Liver (tissue), 9 donors: ENCODE data around the gene DISC1. TPM values are rescaled to one million over a fixed set of nuclear protein-coding genes. Genes with fewer than 3 reads are reported as not detected.

Experiments
- DNase-seq: peaks from one replicate; pipeline ENCODE4 v3.0.0-alpha.2; 2017; ENCODE audit warnings: low spot score
- H3K27ac ChIP-seq, 2 donors: one replicate each; pipeline ENCODE4 v1.7.0; 2013; ENCODE audit warnings: inconsistent platforms in 2 of 2, low read length in 2 of 2, control low read depth in 1 of 2, low read depth in 1 of 2, mild to moderate bottlenecking in 1 of 2
- H3K27me3 ChIP-seq, 4 donors: one replicate each; pipeline versions ENCODE4 v1.6.1 to v1.7.0; 2013; ENCODE audit warnings: low read length in 3 of 4, inconsistent platforms in 1 of 4, mild to moderate bottlenecking in 1 of 4, moderate library complexity in 1 of 4; ENCODE audit not compliant: control insufficient read depth in 4 of 4, insufficient read depth in 4 of 4
- H3K36me3 ChIP-seq, 4 donors: one replicate each; pipeline versions ENCODE4 v1.6.1 to v1.7.0; 2013; ENCODE audit warnings: low read length in 3 of 4, mild to moderate bottlenecking in 3 of 4, low read depth in 1 of 4, moderate library complexity in 1 of 4; ENCODE audit not compliant: control insufficient read depth in 4 of 4, insufficient read depth in 3 of 4
- H3K4me1 ChIP-seq, 4 donors: one replicate each; pipeline versions ENCODE4 v1.6.1 to v1.7.0; 2013; ENCODE audit warnings: low read length in 3 of 4, mild to moderate bottlenecking in 3 of 4, moderate library complexity in 1 of 4; ENCODE audit not compliant: control insufficient read depth in 4 of 4, insufficient read depth in 4 of 4
- H3K4me3 ChIP-seq, 3 donors: one replicate each; pipeline versions ENCODE4 v1.6.1 to v1.7.0; 2013; ENCODE audit warnings: low read length in 3 of 3, control low read depth in 1 of 3, low read depth in 1 of 3, mild to moderate bottlenecking in 1 of 3
- H3K9ac ChIP-seq, 2 donors: one replicate each; pipeline ENCODE4 v1.7.0; 2013; ENCODE audit warnings: low read length in 2 of 2, mild to moderate bottlenecking in 2 of 2, moderate library complexity in 2 of 2, control low read depth in 1 of 2, low read depth in 1 of 2
- H3K9me3 ChIP-seq, 4 donors: one replicate each; pipeline versions ENCODE4 v1.6.1 to v1.7.0; 2013; ENCODE audit warnings: low read length in 3 of 4; ENCODE audit not compliant: control insufficient read depth in 4 of 4
- EGR1 ChIP-seq, 2 donors: IDR thresholded peaks; 2 replicates each; pipeline ENCODE4 v1.6.1; 2016 to 2018; ENCODE audit warnings: antibody characterized with exemption in 2 of 2, low read depth in 2 of 2
- GABPA ChIP-seq, 2 donors: IDR thresholded peaks in 1 of 2; conservative IDR thresholded peaks in 1 of 2; 2 replicates each; pipeline ENCODE4 v1.6.1; 2016; ENCODE audit warnings: antibody characterized with exemption in 2 of 2, mild to moderate bottlenecking in 1 of 2, moderate library complexity in 1 of 2
- HNF4A ChIP-seq, 2 donors: conservative IDR thresholded peaks; 2 replicates each; pipeline ENCODE4 v1.6.1; 2016; ENCODE audit warnings: antibody characterized with exemption in 2 of 2, mild to moderate bottlenecking in 2 of 2
- HNF4G ChIP-seq: IDR thresholded peaks from 2 replicates; pipeline ENCODE4 v1.6.1; 2016; ENCODE audit warnings: antibody characterized with exemption
- JUND ChIP-seq, 2 donors: IDR thresholded peaks; 2 replicates each; pipeline ENCODE4 v1.6.1; 2016; ENCODE audit warnings: antibody characterized with exemption in 2 of 2
- NR2F2 ChIP-seq: IDR thresholded peaks from 2 replicates; pipeline ENCODE4 v1.6.1; 2016; ENCODE audit warnings: antibody characterized with exemption
- RAD21 ChIP-seq, 2 donors: IDR thresholded peaks; 2 replicates each; pipeline ENCODE4 v1.6.1; 2016; ENCODE audit warnings: antibody characterized with exemption in 2 of 2, mild to moderate bottlenecking in 2 of 2
- REST ChIP-seq: IDR thresholded peaks from 2 replicates; pipeline ENCODE4 v1.6.1; 2016; ENCODE audit warnings: antibody characterized with exemption, mild to moderate bottlenecking
- SP1 ChIP-seq: IDR thresholded peaks from 2 replicates; pipeline ENCODE4 v1.6.1; 2018; ENCODE audit warnings: antibody characterized with exemption, mild to moderate bottlenecking
- TAF1 ChIP-seq: conservative IDR thresholded peaks from 2 replicates; pipeline ENCODE4 v1.6.1; 2016; ENCODE audit warnings: antibody characterized with exemption, mild to moderate bottlenecking
- WGBS: extraction: QIAGEN DNeasy Blood & Tissue Kit; methylation state at CpG from one replicate; pipeline ENCODE4 v1.1.7; 2013; 5-methylcytosine and 5-hydroxymethylcytosine counted together
- polyA plus RNA-seq, 2 donors: library from polyadenylated mRNA; stranded (reverse) in 1 of 2; unstranded in 1 of 2; fragments of 200-250 nt in 1 of 2; fragments of >200 nt in 1 of 2; fragmentation: Nextera tagmentation in 1 of 2; extraction: Ambion mirVana in 1 of 2; gene quantifications; one replicate each; pipeline versions ENCODE4 v1.2.1 to v1.2.3, GENCODE V29; 2013 to 2015
- total RNA-seq, 2 donors: library from RNA; depleted of rRNA; stranded (reverse); fragments of >200 nt; gene quantifications; one replicate each; pipeline ENCODE4 v1.2.3, GENCODE V29; 2014
- TF ChIP-seq, protein P1 (sequence below): IDR thresholded peaks from 2 replicates; pipeline ENCODE4 v1.6.1; 2016; ENCODE audit warnings: antibody characterized with exemption
- TF ChIP-seq, protein P2 (sequence below): IDR thresholded peaks from 2 replicates; pipeline ENCODE4 v1.6.1; 2016; ENCODE audit warnings: antibody characterized with exemption
- donor health status: healthy.
- donor health status: healthy.
- donor health status: healthy.
- donor health status: healthy.
- donor health status: healthy.

DISC1 gene
- total and polyA plus RNA-seq, 4 donors: 0.45 to 6.3 (median 2.3) TPM

DNA sequence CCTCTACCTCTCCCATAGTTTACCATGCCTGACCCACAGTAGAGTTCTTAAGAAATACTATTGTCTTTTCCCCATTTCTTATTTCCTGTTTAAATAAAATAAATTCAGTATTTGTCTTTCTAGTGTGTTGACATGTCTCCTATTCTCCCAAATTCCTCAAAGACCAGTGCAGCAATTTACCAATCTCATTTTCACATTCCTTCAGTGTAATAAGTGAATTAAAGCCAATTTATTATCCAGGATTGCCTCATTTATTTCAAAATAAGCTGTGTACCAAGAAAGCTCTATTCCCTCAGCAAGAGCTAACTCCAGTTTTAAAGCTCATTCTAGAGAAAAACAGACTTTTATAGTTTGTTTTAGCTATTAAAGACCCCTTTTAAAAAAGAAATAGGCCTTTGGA lies 49.9 kb downstream of the DISC1 start:
- Histone ChIP-seq H3K36me3 (no peaks in the 10 kb centered on the region), H3K4me1 (no peaks in the 10 kb centered on the region), H3K27ac (no peak overlapping the region), H3K9ac (no peak overlapping the region), H3K27me3 (no peaks in the 10 kb centered on the region), H3K9me3 (no peaks in the 10 kb centered on the region), H3K4me3 (no peak overlapping the region)
- no peak for TF ChIP-seq NR2F2
- TF ChIP-seq HNF4A (conservative IDR thresholded peaks at IDR 0.05): no peak
- TF ChIP-seq GABPA (IDR thresholded peaks at IDR 0.05 in 1 of 2, conservative IDR thresholded peaks at IDR 0.05 in 1 of 2): no peak
- TF ChIP-seq RAD21 (IDR thresholded peaks at IDR 0.05): no peak
- no peak for TF ChIP-seq REST
- no peak for TF ChIP-seq JUND (IDR thresholded peaks at IDR 0.05)
- no peak for TF ChIP-seq EGR1 (IDR thresholded peaks at IDR 0.05; ENCODE audit: low read depth in 2 of 2)
- TF ChIP-seq, protein P1, sequence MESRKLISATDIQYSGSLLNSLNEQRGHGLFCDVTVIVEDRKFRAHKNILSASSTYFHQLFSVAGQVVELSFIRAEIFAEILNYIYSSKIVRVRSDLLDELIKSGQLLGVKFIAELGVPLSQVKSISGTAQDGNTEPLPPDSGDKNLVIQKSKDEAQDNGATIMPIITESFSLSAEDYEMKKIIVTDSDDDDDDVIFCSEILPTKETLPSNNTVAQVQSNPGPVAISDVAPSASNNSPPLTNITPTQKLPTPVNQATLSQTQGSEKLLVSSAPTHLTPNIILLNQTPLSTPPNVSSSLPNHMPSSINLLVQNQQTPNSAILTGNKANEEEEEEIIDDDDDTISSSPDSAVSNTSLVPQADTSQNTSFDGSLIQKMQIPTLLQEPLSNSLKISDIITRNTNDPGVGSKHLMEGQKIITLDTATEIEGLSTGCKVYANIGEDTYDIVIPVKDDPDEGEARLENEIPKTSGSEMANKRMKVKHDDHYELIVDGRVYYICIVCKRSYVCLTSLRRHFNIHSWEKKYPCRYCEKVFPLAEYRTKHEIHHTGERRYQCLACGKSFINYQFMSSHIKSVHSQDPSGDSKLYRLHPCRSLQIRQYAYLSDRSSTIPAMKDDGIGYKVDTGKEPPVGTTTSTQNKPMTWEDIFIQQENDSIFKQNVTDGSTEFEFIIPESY: no peak
- TF ChIP-seq HNF4G: no peak
- TF ChIP-seq, protein P2, sequence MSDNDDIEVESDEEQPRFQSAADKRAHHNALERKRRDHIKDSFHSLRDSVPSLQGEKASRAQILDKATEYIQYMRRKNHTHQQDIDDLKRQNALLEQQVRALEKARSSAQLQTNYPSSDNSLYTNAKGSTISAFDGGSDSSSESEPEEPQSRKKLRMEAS: no peak
- no peak for DNase-seq

- WGBS: 95% methylated on average over 10 of the region's 10 CpGs
- Histone ChIP-seq H3K9ac (no peak overlapping the region), H3K9me3 (no peaks in the 10 kb centered on the region)
Measured at GRCh38 chr1:231677442-231677841, 50.9 kb downstream of the DISC1 start.

More at GRCh38 chr1:231677442-231677841, 50.9 kb downstream of the DISC1 start:
- H3K27ac ChIP-seq: no peak overlapping the region
- H3K4me1 ChIP-seq: no peaks in the 10 kb centered on the region
- TF ChIP-seq HNF4A (conservative IDR thresholded peaks at IDR 0.05) (no peak), JUND (IDR thresholded peaks at IDR 0.05) (no peak), NR2F2 (no peak), GABPA (IDR thresholded peaks at IDR 0.05 in 1 of 2, conservative IDR thresholded peaks at IDR 0.05 in 1 of 2) (no peak), RAD21 (IDR thresholded peaks at IDR 0.05) (no peak), TAF1 (no peak), SP1 (no peak)
- TF ChIP-seq, protein P2: no peak
- TF ChIP-seq, protein P1: no peak
- H3K36me3 ChIP-seq: no peaks in the 10 kb centered on the region
- no peak overlapping the region for H3K4me3 ChIP-seq
- no peaks in the 10 kb centered on the region for H3K27me3 ChIP-seq
- DNase-seq: no peak
